C4-2B (cell line): ENCODE results near the gene AGAP1.

Experiments used
- ZFX ChIP-seq: fragments of 450-650 bp; IDR thresholded peaks from 2 replicates; pipeline ENCODE4 v1.6.1; 2017
- TF ChIP-seq, protein P1 (sequence below): fragments of 450-650 bp; conservative IDR thresholded peaks from 2 replicates; pipeline ENCODE4 v1.5.1; 2017; ENCODE audit warnings: mild to moderate bottlenecking

DNA sequence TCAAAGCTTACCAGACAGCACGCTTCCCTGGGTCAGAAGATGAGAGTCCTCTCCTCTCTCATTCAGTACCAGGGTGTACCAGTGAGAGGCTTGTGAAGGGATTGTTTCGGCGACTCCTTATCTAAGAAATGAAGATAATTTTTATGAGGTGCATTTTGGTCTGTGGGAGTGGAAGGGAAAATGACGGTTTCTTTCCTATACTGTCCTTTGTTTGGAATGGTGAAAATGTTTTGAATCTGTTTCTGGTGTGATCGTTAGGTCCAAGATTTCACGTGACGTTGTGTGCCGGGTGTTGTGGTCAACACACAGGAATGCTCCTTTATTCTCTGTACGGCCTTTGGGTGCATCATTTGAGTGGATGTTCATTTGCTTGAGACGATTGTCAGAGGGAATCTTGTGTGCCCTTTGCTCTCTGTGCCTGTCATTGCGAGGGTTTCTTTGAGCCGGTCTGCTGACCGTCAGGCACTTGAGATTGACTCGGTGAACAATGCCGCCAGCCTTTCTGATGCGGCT lies 183.5 kb downstream of the AGAP1 start:
- TF ChIP-seq, protein P1, sequence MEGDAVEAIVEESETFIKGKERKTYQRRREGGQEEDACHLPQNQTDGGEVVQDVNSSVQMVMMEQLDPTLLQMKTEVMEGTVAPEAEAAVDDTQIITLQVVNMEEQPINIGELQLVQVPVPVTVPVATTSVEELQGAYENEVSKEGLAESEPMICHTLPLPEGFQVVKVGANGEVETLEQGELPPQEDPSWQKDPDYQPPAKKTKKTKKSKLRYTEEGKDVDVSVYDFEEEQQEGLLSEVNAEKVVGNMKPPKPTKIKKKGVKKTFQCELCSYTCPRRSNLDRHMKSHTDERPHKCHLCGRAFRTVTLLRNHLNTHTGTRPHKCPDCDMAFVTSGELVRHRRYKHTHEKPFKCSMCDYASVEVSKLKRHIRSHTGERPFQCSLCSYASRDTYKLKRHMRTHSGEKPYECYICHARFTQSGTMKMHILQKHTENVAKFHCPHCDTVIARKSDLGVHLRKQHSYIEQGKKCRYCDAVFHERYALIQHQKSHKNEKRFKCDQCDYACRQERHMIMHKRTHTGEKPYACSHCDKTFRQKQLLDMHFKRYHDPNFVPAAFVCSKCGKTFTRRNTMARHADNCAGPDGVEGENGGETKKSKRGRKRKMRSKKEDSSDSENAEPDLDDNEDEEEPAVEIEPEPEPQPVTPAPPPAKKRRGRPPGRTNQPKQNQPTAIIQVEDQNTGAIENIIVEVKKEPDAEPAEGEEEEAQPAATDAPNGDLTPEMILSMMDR: no peak
- TF ChIP-seq ZFX: no peak
